ENCODE measurements around the gene SLC25A39. TPM values are rescaled to one million over a fixed set of nuclear protein-coding genes. Genes with fewer than 3 reads are reported as not detected.

SLC25A39 gene
- total and polyA plus RNA-seq, 2 of the 13 experiments (the other 11 are each of a cell fraction or from before 2014, with no cell fraction given), result 144 to 151 TPM

DNA sequence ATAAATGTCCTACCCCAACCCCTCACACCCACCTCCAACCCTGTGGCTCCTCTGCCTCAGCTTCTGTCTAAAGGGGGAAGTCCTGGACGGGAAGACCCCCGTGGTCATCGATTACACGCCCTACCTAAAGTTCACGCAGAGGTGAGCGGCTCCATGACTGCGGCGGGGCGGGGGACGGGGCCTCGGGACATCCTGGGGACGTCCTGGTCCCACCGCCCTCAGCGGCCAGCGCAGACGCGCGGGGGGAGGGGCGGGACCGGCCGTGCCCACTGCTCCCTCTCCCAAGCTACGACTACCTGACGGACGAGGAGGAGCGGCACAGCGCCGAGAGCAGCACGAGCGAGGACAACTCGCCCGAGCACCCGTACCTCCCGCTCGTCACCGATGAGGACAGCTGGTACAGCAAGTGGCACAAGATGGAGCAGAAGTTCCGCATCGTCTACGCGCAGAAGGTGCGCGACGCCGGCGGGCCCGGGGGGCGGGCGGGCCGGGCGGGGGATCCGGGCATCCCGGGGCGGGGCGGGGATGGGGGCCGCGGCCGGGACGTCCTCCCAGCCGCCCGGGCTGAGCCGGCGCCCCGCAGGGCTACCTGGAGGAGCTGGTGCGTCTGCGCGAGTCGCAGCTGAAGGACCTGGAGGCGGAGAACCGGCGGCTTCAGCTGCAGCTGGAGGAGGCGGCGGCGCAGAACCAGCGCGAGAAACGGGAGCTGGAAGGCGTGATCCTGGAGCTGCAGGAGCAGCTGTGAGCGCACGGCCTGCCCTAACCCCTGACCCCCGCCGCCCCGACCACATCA is 9.6 kb downstream of the SLC25A39 start (continued):
- TF ChIP-seq, protein P1, sequence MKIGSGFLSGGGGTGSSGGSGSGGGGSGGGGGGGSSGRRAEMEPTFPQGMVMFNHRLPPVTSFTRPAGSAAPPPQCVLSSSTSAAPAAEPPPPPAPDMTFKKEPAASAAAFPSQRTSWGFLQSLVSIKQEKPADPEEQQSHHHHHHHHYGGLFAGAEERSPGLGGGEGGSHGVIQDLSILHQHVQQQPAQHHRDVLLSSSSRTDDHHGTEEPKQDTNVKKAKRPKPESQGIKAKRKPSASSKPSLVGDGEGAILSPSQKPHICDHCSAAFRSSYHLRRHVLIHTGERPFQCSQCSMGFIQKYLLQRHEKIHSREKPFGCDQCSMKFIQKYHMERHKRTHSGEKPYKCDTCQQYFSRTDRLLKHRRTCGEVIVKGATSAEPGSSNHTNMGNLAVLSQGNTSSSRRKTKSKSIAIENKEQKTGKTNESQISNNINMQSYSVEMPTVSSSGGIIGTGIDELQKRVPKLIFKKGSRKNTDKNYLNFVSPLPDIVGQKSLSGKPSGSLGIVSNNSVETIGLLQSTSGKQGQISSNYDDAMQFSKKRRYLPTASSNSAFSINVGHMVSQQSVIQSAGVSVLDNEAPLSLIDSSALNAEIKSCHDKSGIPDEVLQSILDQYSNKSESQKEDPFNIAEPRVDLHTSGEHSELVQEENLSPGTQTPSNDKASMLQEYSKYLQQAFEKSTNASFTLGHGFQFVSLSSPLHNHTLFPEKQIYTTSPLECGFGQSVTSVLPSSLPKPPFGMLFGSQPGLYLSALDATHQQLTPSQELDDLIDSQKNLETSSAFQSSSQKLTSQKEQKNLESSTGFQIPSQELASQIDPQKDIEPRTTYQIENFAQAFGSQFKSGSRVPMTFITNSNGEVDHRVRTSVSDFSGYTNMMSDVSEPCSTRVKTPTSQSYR (CRISPR knock-in tag; IDR thresholded peaks at IDR 0.05; ENCODE audit: borderline replicate concordance), result peak; percentile 53; the same call in 1 of the 2 replicates
- TF ChIP-seq ZNF263 (CRISPR knock-in tag; IDR thresholded peaks at IDR 0.05), result no peak
- no peak for TF ChIP-seq TEAD3 (CRISPR knock-in tag; optimal IDR thresholded peaks at IDR 0.05; ENCODE audit: borderline replicate concordance)
- TF ChIP-seq ZBTB20 (CRISPR knock-in tag; IDR thresholded peaks at IDR 0.05; ENCODE audit: borderline replicate concordance, low read depth), result no peak
- TF ChIP-seq HNRNPUL1 (IDR thresholded peaks at IDR 0.05; ENCODE audit: low read depth, low read length), result no peak
- TF ChIP-seq, protein P2, sequence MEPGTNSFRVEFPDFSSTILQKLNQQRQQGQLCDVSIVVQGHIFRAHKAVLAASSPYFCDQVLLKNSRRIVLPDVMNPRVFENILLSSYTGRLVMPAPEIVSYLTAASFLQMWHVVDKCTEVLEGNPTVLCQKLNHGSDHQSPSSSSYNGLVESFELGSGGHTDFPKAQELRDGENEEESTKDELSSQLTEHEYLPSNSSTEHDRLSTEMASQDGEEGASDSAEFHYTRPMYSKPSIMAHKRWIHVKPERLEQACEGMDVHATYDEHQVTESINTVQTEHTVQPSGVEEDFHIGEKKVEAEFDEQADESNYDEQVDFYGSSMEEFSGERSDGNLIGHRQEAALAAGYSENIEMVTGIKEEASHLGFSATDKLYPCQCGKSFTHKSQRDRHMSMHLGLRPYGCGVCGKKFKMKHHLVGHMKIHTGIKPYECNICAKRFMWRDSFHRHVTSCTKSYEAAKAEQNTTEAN (CRISPR knock-in tag; conservative IDR thresholded peaks at IDR 0.05), result no peak
- no peak for TF ChIP-seq ZNF816 (CRISPR knock-in tag; IDR thresholded peaks at IDR 0.05; ENCODE audit: borderline replicate concordance)
- TF ChIP-seq ZNF260 (CRISPR knock-in tag; IDR thresholded peaks at IDR 0.05; ENCODE audit: borderline replicate concordance, low read depth), result no peak
- TF ChIP-seq, protein P3, sequence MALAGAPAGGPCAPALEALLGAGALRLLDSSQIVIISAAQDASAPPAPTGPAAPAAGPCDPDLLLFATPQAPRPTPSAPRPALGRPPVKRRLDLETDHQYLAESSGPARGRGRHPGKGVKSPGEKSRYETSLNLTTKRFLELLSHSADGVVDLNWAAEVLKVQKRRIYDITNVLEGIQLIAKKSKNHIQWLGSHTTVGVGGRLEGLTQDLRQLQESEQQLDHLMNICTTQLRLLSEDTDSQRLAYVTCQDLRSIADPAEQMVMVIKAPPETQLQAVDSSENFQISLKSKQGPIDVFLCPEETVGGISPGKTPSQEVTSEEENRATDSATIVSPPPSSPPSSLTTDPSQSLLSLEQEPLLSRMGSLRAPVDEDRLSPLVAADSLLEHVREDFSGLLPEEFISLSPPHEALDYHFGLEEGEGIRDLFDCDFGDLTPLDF (CRISPR knock-in tag; IDR thresholded peaks at IDR 0.05), result no peak
- no peak for TF ChIP-seq ZFP41 (CRISPR knock-in tag; IDR thresholded peaks at IDR 0.05; ENCODE audit: borderline replicate concordance)
- TF ChIP-seq JUND (CRISPR knock-in tag; IDR thresholded peaks at IDR 0.05), result no peak
- no peak for TF ChIP-seq HNRNPLL (IDR thresholded peaks at IDR 0.05; ENCODE audit: low read depth, low read length, poor library complexity, severe bottlenecking)
- no peak for TF ChIP-seq ZNF256 (CRISPR knock-in tag; conservative IDR thresholded peaks at IDR 0.05)
- TF ChIP-seq, protein P4, sequence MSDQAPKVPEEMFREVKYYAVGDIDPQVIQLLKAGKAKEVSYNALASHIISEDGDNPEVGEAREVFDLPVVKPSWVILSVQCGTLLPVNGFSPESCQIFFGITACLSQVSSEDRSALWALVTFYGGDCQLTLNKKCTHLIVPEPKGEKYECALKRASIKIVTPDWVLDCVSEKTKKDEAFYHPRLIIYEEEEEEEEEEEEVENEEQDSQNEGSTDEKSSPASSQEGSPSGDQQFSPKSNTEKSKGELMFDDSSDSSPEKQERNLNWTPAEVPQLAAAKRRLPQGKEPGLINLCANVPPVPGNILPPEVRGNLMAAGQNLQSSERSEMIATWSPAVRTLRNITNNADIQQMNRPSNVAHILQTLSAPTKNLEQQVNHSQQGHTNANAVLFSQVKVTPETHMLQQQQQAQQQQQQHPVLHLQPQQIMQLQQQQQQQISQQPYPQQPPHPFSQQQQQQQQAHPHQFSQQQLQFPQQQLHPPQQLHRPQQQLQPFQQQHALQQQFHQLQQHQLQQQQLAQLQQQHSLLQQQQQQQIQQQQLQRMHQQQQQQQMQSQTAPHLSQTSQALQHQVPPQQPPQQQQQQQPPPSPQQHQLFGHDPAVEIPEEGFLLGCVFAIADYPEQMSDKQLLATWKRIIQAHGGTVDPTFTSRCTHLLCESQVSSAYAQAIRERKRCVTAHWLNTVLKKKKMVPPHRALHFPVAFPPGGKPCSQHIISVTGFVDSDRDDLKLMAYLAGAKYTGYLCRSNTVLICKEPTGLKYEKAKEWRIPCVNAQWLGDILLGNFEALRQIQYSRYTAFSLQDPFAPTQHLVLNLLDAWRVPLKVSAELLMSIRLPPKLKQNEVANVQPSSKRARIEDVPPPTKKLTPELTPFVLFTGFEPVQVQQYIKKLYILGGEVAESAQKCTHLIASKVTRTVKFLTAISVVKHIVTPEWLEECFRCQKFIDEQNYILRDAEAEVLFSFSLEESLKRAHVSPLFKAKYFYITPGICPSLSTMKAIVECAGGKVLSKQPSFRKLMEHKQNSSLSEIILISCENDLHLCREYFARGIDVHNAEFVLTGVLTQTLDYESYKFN (CRISPR knock-in tag; conservative IDR thresholded peaks at IDR 0.05), result no peak
- TF ChIP-seq NAIF1 (CRISPR knock-in tag; IDR thresholded peaks at IDR 0.05; ENCODE audit: borderline replicate concordance), result no peak
- no peak for TF ChIP-seq TOPORS (CRISPR knock-in tag; IDR thresholded peaks at IDR 0.05)
- no peak for TF ChIP-seq FIP1L1 (IDR thresholded peaks at IDR 0.05; ENCODE audit: borderline replicate concordance, insufficient read depth, low read depth, low read length)
- TF ChIP-seq RELA (CRISPR knock-in tag; IDR thresholded peaks at IDR 0.05), result no peak
- TF ChIP-seq, protein P5, sequence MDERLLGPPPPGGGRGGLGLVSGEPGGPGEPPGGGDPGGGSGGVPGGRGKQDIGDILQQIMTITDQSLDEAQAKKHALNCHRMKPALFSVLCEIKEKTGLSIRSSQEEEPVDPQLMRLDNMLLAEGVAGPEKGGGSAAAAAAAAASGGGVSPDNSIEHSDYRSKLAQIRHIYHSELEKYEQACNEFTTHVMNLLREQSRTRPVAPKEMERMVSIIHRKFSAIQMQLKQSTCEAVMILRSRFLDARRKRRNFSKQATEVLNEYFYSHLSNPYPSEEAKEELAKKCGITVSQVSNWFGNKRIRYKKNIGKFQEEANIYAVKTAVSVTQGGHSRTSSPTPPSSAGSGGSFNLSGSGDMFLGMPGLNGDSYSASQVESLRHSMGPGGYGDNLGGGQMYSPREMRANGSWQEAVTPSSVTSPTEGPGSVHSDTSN (CRISPR knock-in tag; IDR thresholded peaks at IDR 0.05), result no peak
